CD4-positive, alpha-beta T cell treated with Interferon alpha-2 for 1 hour (primary cell): ENCODE data around the gene MED25.
A peak's percentile ranks its signal among the peaks of the same experiment; 100 is the strongest.

Experiments
- DNase-seq, 2 donors: peaks; one replicate each; pipeline ENCODE4 v3.0.0-alpha.2; 2020 to 2022

MED25 gene

DNA sequence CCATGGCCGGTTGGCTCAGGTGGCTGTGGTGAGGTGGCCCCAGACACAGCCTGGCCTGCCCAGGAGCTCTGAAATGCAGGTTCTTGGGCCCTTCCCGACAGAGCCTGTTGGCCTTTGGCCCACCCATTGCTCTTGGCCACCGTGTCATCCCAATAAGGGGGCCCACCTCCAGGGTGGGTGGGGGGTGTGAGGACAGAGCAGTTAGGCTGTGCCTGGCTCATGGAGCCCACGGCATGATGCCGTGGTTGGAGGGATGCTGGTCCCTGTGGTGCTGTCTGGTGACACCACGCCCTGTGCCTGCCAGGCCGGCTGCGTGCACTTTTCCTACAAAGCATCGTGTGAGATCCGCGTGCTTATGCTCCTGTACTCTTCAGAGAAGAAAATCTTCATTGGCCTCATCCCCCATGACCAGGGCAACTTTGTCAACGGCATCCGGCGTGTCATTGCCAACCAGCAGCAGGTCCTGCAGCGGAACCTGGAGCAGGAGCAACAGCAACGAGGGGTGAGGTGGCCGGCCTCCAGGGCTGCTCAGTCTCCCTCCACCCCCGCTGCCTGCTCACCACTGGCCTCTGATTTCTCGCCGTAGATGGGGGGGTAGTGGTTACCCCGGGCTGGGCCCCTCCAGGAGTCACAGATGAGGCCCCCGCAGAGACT lies 41.7 kb downstream of the MED25 start:
- DNase-seq, result no peak

GRCh38 chr19:49860336-49861102 lies 42.4 kb downstream of the MED25 start:
- no peak for DNase-seq

DNA sequence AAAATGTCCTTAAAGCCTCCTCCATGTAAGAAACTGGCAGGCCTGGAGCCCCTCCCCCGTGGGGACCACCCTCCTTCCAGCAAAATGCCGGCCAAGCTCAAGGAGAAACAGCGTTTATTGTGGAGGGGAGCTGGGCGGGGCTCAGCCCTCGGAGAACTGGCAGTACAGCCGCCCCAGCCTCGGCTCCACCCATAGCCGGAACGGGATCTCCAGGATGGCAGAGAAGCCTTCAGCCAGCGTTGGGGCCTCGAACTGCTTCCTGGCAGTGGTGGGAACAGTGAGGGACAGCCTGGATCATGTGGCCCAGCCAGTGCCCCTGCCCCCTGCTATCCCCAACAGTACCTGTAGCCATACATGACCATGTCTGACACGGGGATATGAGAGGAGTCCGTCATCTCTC lies 43.0 kb downstream of the MED25 start:
- DNase-seq, result no peak

GRCh38 chr19:49861541-49862378 lies 43.7 kb downstream of the MED25 start:
- no peak for DNase-seq

- no peak for DNase-seq
Observed at GRCh38 chr19:49862391-49863253, 44.5 kb downstream of the MED25 start.

DNA sequence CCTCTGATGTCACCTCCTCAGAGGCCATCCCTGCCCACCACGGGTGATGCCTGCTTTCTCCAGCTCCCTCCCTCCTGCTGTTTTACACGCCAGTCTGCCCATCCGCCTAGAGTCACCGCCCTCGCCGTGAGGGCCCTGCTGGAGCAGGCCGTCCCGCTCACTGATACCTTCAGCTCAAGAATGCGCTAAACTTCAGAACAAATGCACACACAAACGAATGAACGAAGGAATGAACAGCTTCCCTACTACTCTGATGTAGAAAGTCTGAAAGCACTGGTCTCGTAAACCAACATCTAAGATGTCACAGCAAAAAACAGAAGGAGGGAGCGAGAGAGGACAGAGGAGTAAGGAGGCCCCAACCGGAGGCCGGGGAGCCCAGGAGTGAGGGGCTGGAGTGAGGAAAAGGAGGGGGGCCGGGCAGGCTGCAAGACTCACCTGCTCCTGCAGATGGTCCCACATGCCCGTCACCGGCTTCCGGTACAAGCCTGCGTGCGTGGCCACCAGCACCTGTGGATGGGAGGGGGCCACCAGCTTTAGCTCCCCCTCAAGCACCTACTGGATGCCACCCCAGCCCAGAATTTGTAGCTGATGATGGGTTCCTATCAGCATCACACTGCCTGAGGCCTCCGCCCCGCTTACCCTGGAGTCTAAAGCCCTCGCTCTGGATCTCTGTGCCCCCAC lies 45.3 kb downstream of the MED25 start:
- DNase-seq, result no peak

- DNase-seq, result no peak
Observed at GRCh38 chr19:49863935-49864320, 45.8 kb downstream of the MED25 start.

- DNase-seq, result no peak
Observed at GRCh38 chr19:49864890-49865289, 46.8 kb downstream of the MED25 start.

- DNase-seq, result peak; percentile 86 to 89
Observed at GRCh38 chr19:49866933-49867782, 49.1 kb downstream of the MED25 start, which contains the start of gene PNKP. Gene PNKP, minus strand, starts transcription at chr19:49867576. Its CDS starts 372 bp downstream, at chr19:49867204.

DNA sequence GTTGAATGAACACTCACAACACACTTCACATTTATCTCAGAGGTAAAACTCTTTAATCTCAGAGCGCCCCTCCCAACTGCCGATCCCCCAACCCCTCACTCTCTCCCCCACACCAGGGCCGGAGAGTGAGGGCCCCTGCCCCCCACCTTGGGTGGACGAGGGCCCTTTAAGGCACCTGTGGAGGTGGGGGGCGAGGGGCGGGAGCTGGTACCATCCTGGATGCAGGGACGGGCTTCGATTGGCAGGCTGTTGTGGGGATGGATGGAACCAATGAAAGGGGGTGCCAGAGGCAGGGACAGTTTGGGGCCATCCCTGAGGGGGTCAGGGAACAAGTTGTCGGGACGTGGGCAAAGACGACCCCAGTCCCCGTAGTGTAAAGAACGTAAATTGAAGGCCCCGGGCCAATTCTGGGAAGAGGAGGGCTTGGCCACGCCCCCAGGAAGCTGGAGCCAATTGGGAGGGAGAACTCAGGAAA lies 51.0 kb downstream of the MED25 start:
- no peak for DNase-seq

DNA sequence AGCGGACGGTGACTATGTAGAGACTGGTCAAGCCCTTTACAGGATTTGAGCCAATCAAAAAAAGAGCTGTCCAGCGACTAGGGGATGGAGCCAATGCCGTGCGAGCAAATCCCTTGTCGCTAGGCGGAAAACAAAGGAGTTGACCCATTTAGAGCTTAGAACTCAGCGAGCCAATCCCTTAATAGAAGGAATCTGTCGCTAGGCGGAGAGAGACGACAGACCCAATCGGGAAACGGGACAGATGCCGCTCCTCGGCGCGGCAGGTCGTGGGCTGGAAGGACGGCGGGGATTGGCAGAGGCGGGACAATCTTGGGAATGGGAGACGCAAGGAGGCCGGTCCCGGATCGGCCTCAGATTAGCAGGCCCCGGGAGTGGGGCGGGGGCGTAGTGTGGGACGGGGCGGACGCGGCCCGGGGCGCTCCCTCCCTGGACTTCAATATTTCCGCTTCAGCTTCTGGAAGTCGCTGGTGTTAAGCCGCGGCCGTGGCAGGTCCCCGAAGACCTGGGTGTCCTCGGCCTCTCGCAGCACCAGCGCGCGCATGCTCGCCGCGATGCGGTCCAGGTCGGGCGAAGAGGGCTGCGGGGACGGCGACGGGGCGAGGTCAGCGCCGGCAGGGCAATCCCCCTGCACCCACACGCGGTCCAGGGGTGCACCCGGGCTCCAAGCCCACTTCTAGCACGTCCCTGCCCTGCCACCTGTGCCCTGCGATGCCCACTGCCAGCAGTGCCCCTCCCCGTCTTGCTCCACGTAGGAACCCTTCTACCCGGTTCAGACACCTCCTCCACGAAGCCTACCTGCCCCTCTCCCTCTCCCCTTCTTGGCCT lies 51.6 kb downstream of the MED25 start:
- DNase-seq, result peak; percentile 97 to 98

DNA sequence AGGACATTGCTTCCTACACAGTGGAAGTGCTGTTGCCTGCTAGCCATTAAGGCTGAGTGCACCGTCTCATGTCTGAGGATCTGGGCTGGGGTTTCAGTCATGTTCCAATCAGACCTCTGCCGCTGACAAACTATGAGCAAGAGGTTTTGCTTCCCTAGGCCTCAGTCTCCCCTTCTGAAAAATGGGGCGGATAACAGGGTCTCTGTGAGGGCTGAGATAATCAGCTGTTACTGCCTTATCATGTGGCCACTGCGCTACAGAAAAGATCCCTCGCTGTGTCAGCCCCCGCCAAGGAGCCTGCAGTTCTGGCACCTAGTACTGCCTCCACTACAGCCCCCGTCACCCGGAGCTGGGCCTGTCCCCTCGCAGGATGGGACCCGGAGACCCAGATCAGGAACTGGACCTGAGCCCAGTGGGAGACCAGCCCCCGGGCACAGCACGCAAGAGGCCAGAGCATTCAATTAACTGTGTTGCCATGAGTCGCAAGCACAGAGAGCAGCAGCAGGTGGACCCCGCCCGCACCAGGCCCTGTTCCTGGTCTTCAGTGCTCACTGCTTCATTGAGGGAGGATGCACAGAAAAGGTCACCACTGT lies 52.3 kb downstream of the MED25 start:
- DNase-seq, result no peak

DNA sequence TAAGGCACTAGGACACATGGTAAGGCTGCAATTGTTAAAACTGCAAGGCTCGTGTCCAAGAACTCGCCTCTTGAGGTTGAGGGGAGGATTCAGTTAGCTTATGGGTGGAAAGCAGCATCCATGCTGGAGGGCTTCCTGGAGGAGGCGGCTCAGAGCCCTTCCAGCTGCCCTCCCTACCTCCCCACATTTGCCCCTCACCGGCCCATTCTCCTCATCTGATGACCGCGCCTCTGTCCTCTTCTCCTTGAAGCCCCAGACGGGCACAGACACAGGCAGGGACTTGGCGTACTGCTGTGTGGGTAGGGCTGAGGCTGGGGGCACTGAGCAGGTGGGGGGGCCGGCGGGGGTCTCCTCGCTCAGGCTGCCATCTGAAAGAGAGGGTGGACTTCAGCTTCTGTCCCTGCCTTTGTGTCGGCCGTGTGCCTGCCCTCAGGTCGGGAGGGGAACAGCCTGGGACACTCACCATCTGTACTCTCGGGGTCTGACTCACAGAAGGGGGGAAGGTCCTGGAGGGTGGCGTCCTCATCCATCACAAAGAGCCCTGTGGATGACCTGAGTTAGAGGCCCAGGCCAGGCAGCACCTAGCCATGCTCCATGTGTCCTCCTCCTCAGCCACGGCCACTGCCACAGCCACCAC lies 53.4 kb downstream of the MED25 start:
- DNase-seq, result no peak

DNA sequence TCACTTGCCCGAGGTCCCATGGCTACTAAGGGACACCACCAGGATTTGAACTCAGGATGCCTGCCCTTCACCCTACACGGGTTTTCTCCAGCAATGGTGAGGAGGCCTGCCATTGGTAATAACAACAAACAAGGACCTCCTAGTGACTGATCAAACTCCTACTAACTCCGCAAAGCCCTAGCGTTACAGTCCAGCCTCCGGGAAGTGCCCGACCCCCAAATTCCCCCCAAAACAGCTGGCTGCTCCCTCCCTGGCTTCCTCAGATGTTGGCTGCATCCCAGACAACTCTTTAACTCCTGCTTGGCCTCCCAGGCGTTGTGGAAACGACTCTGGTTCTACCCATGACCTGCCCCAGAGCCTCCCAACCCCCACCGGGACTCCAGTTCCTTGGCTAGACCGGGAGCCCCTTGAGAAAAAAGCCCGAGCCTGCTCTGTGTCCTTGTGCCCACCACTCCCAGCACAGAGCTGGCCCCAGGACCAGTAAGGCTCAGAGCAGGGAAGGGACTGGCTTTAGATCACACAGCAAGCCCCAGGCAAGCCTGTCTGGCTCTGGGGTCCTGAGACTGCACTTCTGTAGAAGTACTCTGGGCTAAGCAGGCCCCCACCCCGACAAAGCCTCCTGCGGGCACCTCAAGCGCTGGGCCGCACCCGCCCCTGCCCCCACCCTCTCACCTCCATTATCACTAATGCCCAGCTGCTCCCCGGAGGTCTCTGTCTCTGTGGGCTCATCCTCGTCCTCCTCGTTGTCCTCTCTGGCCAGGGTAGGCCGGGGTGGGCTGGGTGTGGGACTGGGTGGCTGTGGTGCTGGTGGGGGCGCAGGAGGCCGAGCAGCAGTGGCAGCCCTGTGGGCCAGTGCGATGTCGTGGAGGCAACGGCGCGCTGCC lies 54.4 kb downstream of the MED25 start:
- DNase-seq, result no peak

GRCh38 chr19:49873129-49873521 lies 55.0 kb downstream of the MED25 start:
- no peak for DNase-seq

- DNase-seq, result no peak
Observed at GRCh38 chr19:49873834-49874233, 55.7 kb downstream of the MED25 start.

- no peak for DNase-seq
Observed at GRCh38 chr19:49874503-49875157, 56.5 kb downstream of the MED25 start.
